Panc1 (cell line): Measurements from ENCODE around the gene MPC1. TPM values are rescaled to one million over a fixed set of nuclear protein-coding genes. Genes with fewer than 3 reads are reported as not detected.

Experiments used
- ATAC-seq: fragments of 200-7000 bp; cut with Tn5 transposase; 2 replicates; pipeline ENCODE4 v1.9.1; 2020; ENCODE audit warnings: mild to moderate bottlenecking, moderate library complexity
- BruUV-seq: library from RNA; stranded (reverse); fragments of 400-500 nt; replicated peaks from 2 replicates; lab custom pipeline; 2021; lab: Mats Ljungman, UMichigan
- CTCF ChIA-PET: fragments of 300-600 bp; sonication (Branson Sonifier 250); formaldehyde crosslinking; loops from one replicate; lab custom pipeline; 2022; ENCODE audit warnings: antibody characterized with exemption; lab: Charles Lee
- POLR2A ChIA-PET: fragments of 300-600 bp; sonication (Branson Sonifier 250); formaldehyde crosslinking; loops from one replicate; lab custom pipeline; 2022; ENCODE audit warnings: antibody characterized with exemption; lab: Charles Lee
- DNase-seq: peaks from one replicate; pipeline ENCODE4 v3.0.0-alpha.2; 2010; ENCODE audit warnings: low read depth, low spot score
- H3K27ac ChIP-seq: 2 replicates; pipeline ENCODE4 v1.5.1; 2011; ENCODE audit warnings: mild to moderate bottlenecking, low read length, inconsistent platforms
- H3K27me3 ChIP-seq: fragments of 200-500 bp; sonication (Bioruptor generic); 2 replicates; pipeline ENCODE4 v1.6.0; 2014; ENCODE audit warnings: low read length, inconsistent platforms; ENCODE audit not compliant: control insufficient read depth, insufficient read depth
- H3K36me3 ChIP-seq: fragments of 200-500 bp; sonication (Bioruptor generic); 2 replicates; pipeline ENCODE4 v1.5.1; 2014; ENCODE audit warnings: inconsistent platforms, mild to moderate bottlenecking, low read length, moderate library complexity; ENCODE audit not compliant: control insufficient read depth, insufficient read depth
- H3K4me1 ChIP-seq: 2 replicates; pipeline ENCODE4 v1.5.1; 2011; ENCODE audit warnings: inconsistent platforms, mild to moderate bottlenecking, low read length, moderate library complexity; ENCODE audit not compliant: control insufficient read depth, insufficient read depth
- H3K4me3 ChIP-seq, 2 experiments: 2 replicates each; pipeline ENCODE4 v1.5.1; 2011 to 2012; ENCODE audit warnings: low read depth in 2 of 2, low read length in 2 of 2, mild to moderate bottlenecking in 2 of 2, inconsistent platforms in 1 of 2, moderate library complexity in 1 of 2
- H3K9me3 ChIP-seq: fragments of 200-500 bp; sonication (Bioruptor generic); 2 replicates; pipeline ENCODE4 v1.5.1; 2014; ENCODE audit warnings: low read depth, mild to moderate bottlenecking, inconsistent platforms, low read length, moderate library complexity; ENCODE audit not compliant: control insufficient read depth, insufficient read depth
- CTCF ChIP-seq: fragments of 450-650 bp; IDR thresholded peaks from 2 replicates; pipeline ENCODE4 v1.5.1; 2017; ENCODE audit warnings: mild to moderate bottlenecking
- POLR2AphosphoS5 ChIP-seq: IDR thresholded peaks from 2 replicates; pipeline ENCODE4 v1.6.1; 2012; ENCODE audit warnings: mild to moderate bottlenecking, low read depth, low read length, moderate library complexity
- REST ChIP-seq, 2 experiments: IDR thresholded peaks; 2 replicates each; pipeline ENCODE4 v1.6.1; 2011 to 2012; ENCODE audit warnings: low read depth in 2 of 2, control low read depth in 1 of 2, low read length in 1 of 2, mild to moderate bottlenecking in 1 of 2, moderate library complexity in 1 of 2; ENCODE audit not compliant: insufficient read depth in 1 of 2
- SIN3A ChIP-seq: IDR thresholded peaks from 2 replicates; pipeline ENCODE4 v1.6.1; 2012; ENCODE audit warnings: low read depth, mild to moderate bottlenecking, low read length, moderate library complexity, borderline replicate concordance; ENCODE audit not compliant: insufficient read depth
- TCF7L2 ChIP-seq: IDR thresholded peaks from 2 replicates; pipeline ENCODE4 v1.6.1; 2011; ENCODE audit warnings: mild to moderate bottlenecking, low read depth, low read length, inconsistent platforms
- in situ Hi-C: cut with HindIII; loops from 2 replicates; pipeline ENCODE4 v1.10.0; 2016; ENCODE audit warnings: low sequenced_read_pairs, low pct_unique_long_range_greater_than_20kb
- intact Hi-C: fragments of 100-400 bp; cut with micrococcal nuclease; formaldehyde crosslinking; loops from one replicate; pipeline ENCODE4 v1.10.0; 2022; ENCODE audit not compliant: unreplicated experiment
- total RNA-seq: library from RNA; stranded (reverse); gene quantifications from one replicate; pipeline ENCODE4 v1.2.1, GENCODE V29; 2021; ENCODE audit not compliant: unreplicated experiment

The MPC1 gene
- total RNA-seq, 1 experiment from 2014 or later, result 7.0 TPM

GRCh38 chr6:166381733-166382499, 824 bp downstream of the MPC1 start:
- intact Hi-C loops, result loop anchor here (5.0 kb wide), 2 partner anchors 40 to 105 kb away; partner anchors contain the start of gene SFT2D1
- POLR2A ChIA-PET, result no interaction called here
- DNase-seq (no peak), ATAC-seq (peak; percentile 59)
- Histone ChIP-seq H3K4me1 (no peaks in the 10 kb centered on the region), H3K36me3 (no peaks in the 10 kb centered on the region), H3K9me3 (no peaks in the 10 kb centered on the region), H3K4me3 (peak overlapping the region; percentile 65 to 93), H3K27ac (0 out of 2 replicates have a peak overlapping the region, but pooled peaks have one; percentile 13), H3K27me3 (no peaks in the 10 kb centered on the region; the same call in 1 of the 2 replicates)
- in situ Hi-C loops, result no loop called here
- BruUV-seq, result no TSS peak
- TF ChIP-seq POLR2AphosphoS5 (no peak), CTCF (peak; percentile 89), REST (IDR thresholded peaks at IDR 0.05; ENCODE audit: insufficient read depth in 1 of 2, low read depth in 2 of 2, low read length in 1 of 2) (no peak), SIN3A (no peak), TCF7L2 (no peak)
- CTCF ChIA-PET, result interaction anchor here (0.9 to 1.1 kb wide), 2 partner anchors 39 to 101 kb away, joined by 3 read pairs; no protein-coding TSS in a partner anchor

DNA sequence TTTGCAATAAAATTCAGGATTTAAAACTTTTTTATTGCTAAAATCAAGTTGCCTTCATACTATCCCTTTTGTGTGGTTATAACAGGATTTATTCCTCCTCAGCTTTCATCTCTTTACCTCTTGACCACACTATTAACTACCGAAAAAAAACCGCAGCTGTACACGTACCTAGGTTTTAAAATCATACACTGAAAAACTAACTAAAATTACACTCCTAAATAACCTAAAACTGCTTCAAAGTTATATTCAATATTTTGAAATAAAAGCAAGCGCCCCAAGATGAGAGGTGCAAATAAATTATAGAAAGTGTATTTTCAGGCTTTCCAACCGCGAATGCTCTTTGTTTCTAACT, 1.4 kb downstream of the MPC1 start:
- Histone ChIP-seq H3K4me3 (peak overlapping the region; percentile 65 to 93), H3K27me3 (no peaks in the 10 kb centered on the region; the same call in 1 of the 2 replicates), H3K4me1 (no peaks in the 10 kb centered on the region), H3K27ac (0 out of 2 replicates have a peak overlapping the region, but pooled peaks have one; percentile 13), H3K9me3 (no peaks in the 10 kb centered on the region), H3K36me3 (no peaks in the 10 kb centered on the region)
- BruUV-seq, result no TSS peak
- ChIA-PET POLR2A (no interaction called here), CTCF (interaction anchor here (0.9 to 1.1 kb wide), 2 partner anchors 38 to 101 kb away, joined by 3 read pairs; no protein-coding TSS in a partner anchor)
- no peak for ATAC-seq
- in situ Hi-C loops (no loop called here), intact Hi-C loops (loop anchor here (5.0 kb wide), 2 partner anchors 39 to 104 kb away; partner anchors contain the start of gene SFT2D1)
- DNase-seq, result no peak
- TF ChIP-seq SIN3A (no peak), REST (IDR thresholded peaks at IDR 0.05; ENCODE audit: insufficient read depth in 1 of 2, low read depth in 2 of 2, low read length in 1 of 2) (no peak), TCF7L2 (no peak), POLR2AphosphoS5 (no peak), CTCF (no peak)
